Endothelial cell of hepatic sinusoid (primary cell): ENCODE results near the gene TMEM267.
"Not testable (repeated sequence)": the region's sequence is repeated elsewhere in the genome, so short reads cannot be mapped to it uniquely, and the experiment has no call there.

Experiments used
- in situ Hi-C: cut with HindIII; loops from 2 replicates; pipeline ENCODE4 v1.10.0; 2017; ENCODE audit warnings: low sequenced_read_pairs

TMEM267 gene

GRCh38 chr5:43483298-43484105, at the start of gene TMEM267:
TMEM267 (minus strand) TSS chr5:43483865; CDS start chr5:43453969, 29,896 bp downstream.
- in situ Hi-C loops = no loop called here

GRCh38 chr5:43530648-43531047, 47.0 kb upstream of the TMEM267 start:
- in situ Hi-C loops = no loop called here

- in situ Hi-C loops = no loop called here
These were observed 40.0 kb upstream of the TMEM267 start for GRCh38 chr5:43523662-43524072.

- in situ Hi-C loops = no loop called here
These were observed 37.0 kb upstream of the TMEM267 start for GRCh38 chr5:43520615-43521014.

GRCh38 chr5:43515678-43516048, 32.0 kb upstream of the TMEM267 start:
- in situ Hi-C loops = no loop called here

GRCh38 chr5:43514816-43515677, 31.4 kb upstream of the TMEM267 start, which contains the start of gene C5orf34:
C5orf34 (minus strand) TSS chr5:43515148; CDS start chr5:43509339, 5,809 bp downstream.
- in situ Hi-C loops = no loop called here

- in situ Hi-C loops = no loop called here
These were observed 30.8 kb upstream of the TMEM267 start for GRCh38 chr5:43514471-43514815.

- in situ Hi-C loops = no loop called here
These were observed 30.4 kb upstream of the TMEM267 start for GRCh38 chr5:43514025-43514424.

- in situ Hi-C loops = not testable (repeated sequence)
These were observed 27.4 kb upstream of the TMEM267 start for GRCh38 chr5:43511062-43511461.

- in situ Hi-C loops = no loop called here
These were observed 14.9 kb upstream of the TMEM267 start for GRCh38 chr5:43498581-43498980.

- in situ Hi-C loops = no loop called here
These were observed 13.8 kb upstream of the TMEM267 start for GRCh38 chr5:43497311-43498104.

- in situ Hi-C loops = no loop called here
These were observed 7.7 kb upstream of the TMEM267 start for GRCh38 chr5:43491326-43491725.

- in situ Hi-C loops = no loop called here
These were observed 2.7 kb upstream of the TMEM267 start for GRCh38 chr5:43486353-43486752.

- in situ Hi-C loops = no loop called here
These were observed 1.7 kb upstream of the TMEM267 start for GRCh38 chr5:43485406-43485805.

- in situ Hi-C loops = no loop called here
These were observed 613 bp upstream of the TMEM267 start for GRCh38 chr5:43484106-43484849.

GRCh38 chr5:43482490-43483297, 971 bp downstream of the TMEM267 start:
- in situ Hi-C loops = no loop called here

- in situ Hi-C loops = no loop called here
These were observed 13.8 kb downstream of the TMEM267 start for GRCh38 chr5:43469671-43470391.

- in situ Hi-C loops = no loop called here
These were observed 16.6 kb downstream of the TMEM267 start for GRCh38 chr5:43467100-43467499.

- in situ Hi-C loops = not testable (repeated sequence)
These were observed 18.2 kb downstream of the TMEM267 start for GRCh38 chr5:43465455-43465854.
